ENCODE measurements around the gene FYN. TPM values are rescaled to one million over a fixed set of nuclear protein-coding genes. Genes with fewer than 3 reads are reported as not detected.

The FYN gene
- total and polyA plus RNA-seq, 2 donors: 93.9 to 97.6 TPM

DNA sequence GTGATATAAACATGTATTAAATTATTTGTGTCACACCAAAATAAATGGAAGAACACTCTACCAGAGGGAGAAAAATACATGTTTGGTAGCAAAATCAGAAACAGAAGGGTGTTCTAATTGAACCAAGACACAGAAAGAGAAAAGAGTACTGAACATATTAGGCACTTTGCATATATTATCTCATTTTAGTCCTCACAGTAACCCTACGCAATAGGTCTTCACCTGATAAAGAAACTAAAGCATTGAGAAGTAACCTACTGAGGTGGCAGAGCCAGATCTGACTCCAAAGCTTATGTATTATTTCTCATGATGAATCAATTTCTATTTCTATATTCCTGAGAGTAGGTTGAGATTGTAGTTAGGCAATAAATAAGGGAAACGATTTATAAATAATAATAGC is 77.7 kb downstream of the FYN start:
- Histone ChIP-seq H3K9me3 (ENCODE audit: control insufficient read depth in 2 of 2, insufficient read depth in 1 of 2, low read length in 1 of 2) (no peaks in the 10 kb centered on the region), H3K27me3 (ENCODE audit: control insufficient read depth in 2 of 2, insufficient read depth in 1 of 2, low read length in 1 of 2) (no peaks in the 10 kb centered on the region), H3K36me3 (ENCODE audit: control insufficient read depth in 2 of 2, insufficient read depth in 2 of 2, low read length in 1 of 2) (peaks cover 0 to 5% of the 10 kb centered on the region in 2 donors), H3K4me1 (ENCODE audit: control insufficient read depth in 2 of 2, insufficient read depth in 2 of 2, low read length in 2 of 2) (peaks cover 8 to 10% of the 10 kb centered on the region in 2 donors), H3K4me3 (ENCODE audit: low read length in 2 of 2) (no peak overlapping the region), H3K27ac (ENCODE audit: low read depth in 1 of 2, low read length in 1 of 2) (no peak overlapping the region)
- WGBS: 97% methylated on average over 2 of the region's 2 CpGs
- DNase-seq (ENCODE audit: low read depth in 6 of 9, low spot score in 9 of 9): no peak

DNA sequence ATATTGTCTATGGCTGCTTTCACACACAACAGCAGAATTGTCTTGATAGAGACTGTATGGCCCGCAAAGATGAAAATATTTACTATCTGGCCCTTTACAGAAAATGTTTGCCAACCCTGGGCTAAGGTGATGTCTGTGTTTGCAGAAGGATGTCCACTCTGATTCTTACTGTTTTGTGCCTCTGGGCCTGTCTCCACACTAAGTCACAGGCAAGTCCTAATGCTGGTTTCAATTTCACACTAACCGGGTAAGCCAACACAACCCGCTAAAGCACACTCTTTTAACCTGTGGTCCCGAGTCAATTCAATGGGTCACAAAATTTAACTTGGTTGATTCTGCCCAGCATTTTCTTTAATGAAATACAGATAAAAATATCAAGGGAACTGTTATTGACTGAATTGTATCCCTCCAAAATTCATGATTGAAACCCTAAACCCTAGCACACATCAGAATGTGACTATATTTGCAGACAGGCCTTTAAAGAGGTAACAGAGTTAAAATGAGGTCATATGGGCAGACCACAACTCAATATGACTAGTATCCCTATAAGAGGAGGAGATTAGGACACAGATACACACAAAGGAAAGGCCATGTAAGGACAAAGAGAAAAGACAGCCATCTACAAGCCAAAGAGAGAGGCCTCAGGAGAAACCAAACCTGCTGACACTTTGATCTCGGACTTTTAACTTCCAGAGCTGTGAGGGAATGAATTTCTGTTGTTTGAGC is 78.4 kb downstream of the FYN start:
- H3K4me1 ChIP-seq (ENCODE audit: control insufficient read depth in 2 of 2, insufficient read depth in 2 of 2, low read length in 2 of 2): peaks cover 8 to 10% of the 10 kb centered on the region in 2 donors
- H3K36me3 ChIP-seq (ENCODE audit: control insufficient read depth in 2 of 2, insufficient read depth in 2 of 2, low read length in 1 of 2): peaks cover 0 to 5% of the 10 kb centered on the region in 2 donors
- H3K4me3 ChIP-seq (ENCODE audit: low read length in 2 of 2): no peak overlapping the region
- H3K27me3 ChIP-seq (ENCODE audit: control insufficient read depth in 2 of 2, insufficient read depth in 1 of 2, low read length in 1 of 2): no peaks in the 10 kb centered on the region
- 84% methylated on average over 5 of the region's 5 CpGs for WGBS
- H3K9me3 ChIP-seq (ENCODE audit: control insufficient read depth in 2 of 2, insufficient read depth in 1 of 2, low read length in 1 of 2): no peaks in the 10 kb centered on the region
- DNase-seq (ENCODE audit: low read depth in 6 of 9, low spot score in 9 of 9): no peak
- H3K27ac ChIP-seq (ENCODE audit: low read depth in 1 of 2, low read length in 1 of 2): no peak overlapping the region

DNA sequence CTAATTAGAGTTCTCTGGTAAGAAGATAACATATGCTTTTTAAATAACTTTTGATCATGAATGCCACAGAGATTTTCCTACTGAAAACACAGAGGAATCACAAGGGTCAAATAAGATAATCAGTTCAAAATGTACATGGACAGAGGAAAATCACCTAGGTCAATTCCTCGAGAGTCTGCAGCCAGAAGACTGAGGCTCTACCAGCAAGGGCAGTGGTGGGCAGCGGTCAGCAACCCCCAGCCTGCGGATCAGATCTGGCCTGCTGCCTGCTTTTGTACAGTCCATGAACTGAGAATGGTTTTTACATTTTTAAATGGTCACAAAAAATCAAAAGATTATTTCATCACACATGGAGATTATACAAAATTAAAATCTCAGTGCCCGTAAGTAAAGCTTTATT is 79.0 kb downstream of the FYN start:
- DNase-seq (ENCODE audit: low read depth in 6 of 9, low spot score in 9 of 9): no peak
- peaks cover 8 to 10% of the 10 kb centered on the region in 2 donors for H3K4me1 ChIP-seq (ENCODE audit: control insufficient read depth in 2 of 2, insufficient read depth in 2 of 2, low read length in 2 of 2)
- no peaks in the 10 kb centered on the region for H3K27me3 ChIP-seq (ENCODE audit: control insufficient read depth in 2 of 2, insufficient read depth in 1 of 2, low read length in 1 of 2)
- H3K9me3 ChIP-seq (ENCODE audit: control insufficient read depth in 2 of 2, insufficient read depth in 1 of 2, low read length in 1 of 2): no peaks in the 10 kb centered on the region
- H3K36me3 ChIP-seq (ENCODE audit: control insufficient read depth in 2 of 2, insufficient read depth in 2 of 2, low read length in 1 of 2): peaks cover 0 to 5% of the 10 kb centered on the region in 2 donors
- WGBS: 97% methylated on average over 4 of the region's 4 CpGs
- H3K27ac ChIP-seq (ENCODE audit: low read depth in 1 of 2, low read length in 1 of 2): no peak overlapping the region
- H3K4me3 ChIP-seq (ENCODE audit: low read length in 2 of 2): no peak overlapping the region

DNA sequence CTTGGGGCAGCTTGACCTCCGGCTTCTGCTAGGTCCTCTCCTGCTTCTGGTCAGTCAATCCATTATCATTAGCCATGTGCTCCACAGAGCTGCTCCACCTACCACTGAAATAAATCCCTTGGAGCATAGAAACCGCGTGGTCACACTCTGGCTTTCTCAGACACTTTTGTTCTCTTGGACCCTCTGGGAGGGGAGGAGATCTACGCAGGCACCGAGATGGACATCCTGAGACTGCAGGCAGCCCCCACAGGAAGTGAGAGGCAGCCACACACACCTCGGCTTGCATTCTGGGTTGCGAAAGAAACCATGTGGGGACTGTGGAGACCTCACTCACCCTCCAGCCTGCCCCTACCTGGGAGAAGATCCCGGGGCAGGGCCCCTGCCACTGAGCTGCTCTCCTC is 79.5 kb downstream of the FYN start:
- Histone ChIP-seq H3K4me3 (ENCODE audit: low read length in 2 of 2) (no peak overlapping the region), H3K27me3 (ENCODE audit: control insufficient read depth in 2 of 2, insufficient read depth in 1 of 2, low read length in 1 of 2) (no peaks in the 10 kb centered on the region), H3K36me3 (ENCODE audit: control insufficient read depth in 2 of 2, insufficient read depth in 2 of 2, low read length in 1 of 2) (peaks cover 0 to 5% of the 10 kb centered on the region in 2 donors), H3K9me3 (ENCODE audit: control insufficient read depth in 2 of 2, insufficient read depth in 1 of 2, low read length in 1 of 2) (no peaks in the 10 kb centered on the region), H3K4me1 (ENCODE audit: control insufficient read depth in 2 of 2, insufficient read depth in 2 of 2, low read length in 2 of 2) (peaks cover 8 to 10% of the 10 kb centered on the region in 2 donors), H3K27ac (ENCODE audit: low read depth in 1 of 2, low read length in 1 of 2) (no peak overlapping the region)
- DNase-seq (ENCODE audit: low read depth in 6 of 9, low spot score in 9 of 9): peak in 1 of 9 donors; percentile 47
- WGBS: 54% methylated on average over 8 of the region's 8 CpGs

DNA sequence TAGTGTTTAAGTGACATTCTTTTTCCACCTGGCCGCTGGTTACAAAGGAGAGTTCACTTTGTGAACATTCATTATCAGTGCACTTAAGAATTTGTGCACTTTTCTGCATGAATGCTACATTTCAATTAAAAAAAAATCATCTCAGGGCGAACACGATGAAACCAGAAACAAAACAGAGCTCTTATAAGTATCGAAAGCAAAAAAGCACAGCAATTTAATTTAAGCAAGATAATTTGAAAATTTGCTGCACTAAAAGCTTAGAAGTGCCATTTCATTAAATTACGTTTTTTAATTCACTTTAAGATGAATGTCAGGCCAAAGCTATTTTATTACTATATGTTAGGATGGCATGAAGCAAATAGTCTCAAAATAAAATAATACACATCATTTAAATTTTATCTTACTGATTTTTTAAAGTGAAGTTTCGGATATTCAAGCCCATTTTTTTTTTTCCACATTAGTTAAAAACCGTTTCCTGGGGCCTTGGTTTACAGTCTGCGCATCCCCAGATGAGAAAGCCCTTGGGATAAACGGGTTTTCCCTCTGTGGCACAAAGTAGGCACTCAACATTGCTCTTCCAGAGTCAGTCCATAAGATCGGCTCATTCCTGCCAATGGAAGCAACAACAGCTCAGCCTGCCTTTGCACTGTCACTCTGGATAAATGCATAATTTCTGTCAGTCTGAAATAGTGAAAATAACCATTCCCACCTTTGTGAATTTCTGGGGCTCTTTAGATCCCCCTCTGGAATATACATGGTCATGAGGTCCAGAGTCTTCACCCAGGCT is 80.1 kb downstream of the FYN start:
- H3K36me3 ChIP-seq (ENCODE audit: control insufficient read depth in 2 of 2, insufficient read depth in 2 of 2, low read length in 1 of 2): peaks cover 0 to 5% of the 10 kb centered on the region in 2 donors
- no peak overlapping the region for H3K27ac ChIP-seq (ENCODE audit: low read depth in 1 of 2, low read length in 1 of 2)
- DNase-seq (ENCODE audit: low read depth in 6 of 9, low spot score in 9 of 9): no peak
- H3K4me1 ChIP-seq (ENCODE audit: control insufficient read depth in 2 of 2, insufficient read depth in 2 of 2, low read length in 2 of 2): peaks cover 8 to 10% of the 10 kb centered on the region in 2 donors
- H3K9me3 ChIP-seq (ENCODE audit: control insufficient read depth in 2 of 2, insufficient read depth in 1 of 2, low read length in 1 of 2): no peaks in the 10 kb centered on the region
- no peaks in the 10 kb centered on the region for H3K27me3 ChIP-seq (ENCODE audit: control insufficient read depth in 2 of 2, insufficient read depth in 1 of 2, low read length in 1 of 2)
- no peak overlapping the region for H3K4me3 ChIP-seq (ENCODE audit: low read length in 2 of 2)
- WGBS: 87% methylated on average over 10 of the region's 10 CpGs

DNA sequence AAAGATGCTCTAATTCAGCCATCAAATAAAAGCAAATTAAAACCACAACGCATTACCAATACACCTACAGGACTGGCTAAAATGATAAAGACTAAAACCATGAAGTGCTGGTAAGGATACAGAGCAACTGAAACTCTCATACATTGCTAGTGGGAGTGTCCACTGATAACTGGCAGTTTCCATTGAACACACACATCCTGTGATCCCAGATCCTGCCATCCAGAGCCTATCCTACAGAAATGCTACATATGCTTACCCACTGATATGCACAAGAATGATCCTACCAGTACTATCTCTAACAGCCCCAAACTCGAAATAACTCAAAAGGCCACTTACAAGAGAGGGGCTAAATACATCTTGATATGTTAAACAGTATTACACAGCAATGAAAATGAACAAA is 81.0 kb downstream of the FYN start:
- WGBS: 99% methylated on average over 2 of the region's 2 CpGs
- Histone ChIP-seq H3K4me1 (ENCODE audit: control insufficient read depth in 2 of 2, insufficient read depth in 2 of 2, low read length in 2 of 2) (peaks cover 8 to 10% of the 10 kb centered on the region in 2 donors), H3K27ac (ENCODE audit: low read depth in 1 of 2, low read length in 1 of 2) (no peak overlapping the region), H3K36me3 (ENCODE audit: control insufficient read depth in 2 of 2, insufficient read depth in 2 of 2, low read length in 1 of 2) (peaks cover 3 to 9% of the 10 kb centered on the region in 2 donors), H3K27me3 (ENCODE audit: control insufficient read depth in 2 of 2, insufficient read depth in 1 of 2, low read length in 1 of 2) (no peaks in the 10 kb centered on the region), H3K4me3 (ENCODE audit: low read length in 2 of 2) (no peak overlapping the region), H3K9me3 (ENCODE audit: control insufficient read depth in 2 of 2, insufficient read depth in 1 of 2, low read length in 1 of 2) (no peaks in the 10 kb centered on the region)
- no peak for DNase-seq (ENCODE audit: low read depth in 6 of 9, low spot score in 9 of 9)

DNA sequence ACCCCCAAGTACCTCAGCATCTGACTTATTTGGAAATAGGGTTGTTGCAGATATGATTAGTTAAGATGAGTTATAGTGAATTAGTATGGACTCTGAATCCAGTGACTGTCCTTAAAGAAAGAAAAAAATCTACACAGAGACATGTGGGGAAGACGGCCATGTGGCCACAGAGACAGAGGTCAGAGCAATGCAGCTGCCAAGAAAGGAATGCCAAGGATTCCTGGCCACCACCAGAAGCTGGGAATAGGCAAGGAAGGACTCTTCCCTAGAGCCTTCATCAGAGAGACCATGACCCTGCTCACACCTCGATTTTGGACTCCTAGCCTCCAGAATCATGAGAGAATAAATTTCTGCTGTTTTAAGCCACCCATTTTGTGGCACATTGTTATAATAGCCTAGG is 81.8 kb downstream of the FYN start:
- DNase-seq (ENCODE audit: low read depth in 6 of 9, low spot score in 9 of 9): no peak
- WGBS: 97% methylated on average over 2 of the region's 2 CpGs
- Histone ChIP-seq H3K36me3 (ENCODE audit: control insufficient read depth in 2 of 2, insufficient read depth in 2 of 2, low read length in 1 of 2) (peaks cover 3 to 7% of the 10 kb centered on the region in 2 donors), H3K4me1 (ENCODE audit: control insufficient read depth in 2 of 2, insufficient read depth in 2 of 2, low read length in 2 of 2) (peaks cover 8 to 10% of the 10 kb centered on the region in 2 donors), H3K27me3 (ENCODE audit: control insufficient read depth in 2 of 2, insufficient read depth in 1 of 2, low read length in 1 of 2) (no peaks in the 10 kb centered on the region), H3K27ac (ENCODE audit: low read depth in 1 of 2, low read length in 1 of 2) (no peak overlapping the region), H3K9me3 (ENCODE audit: control insufficient read depth in 2 of 2, insufficient read depth in 1 of 2, low read length in 1 of 2) (no peaks in the 10 kb centered on the region), H3K4me3 (ENCODE audit: low read length in 2 of 2) (no peak overlapping the region)

DNA sequence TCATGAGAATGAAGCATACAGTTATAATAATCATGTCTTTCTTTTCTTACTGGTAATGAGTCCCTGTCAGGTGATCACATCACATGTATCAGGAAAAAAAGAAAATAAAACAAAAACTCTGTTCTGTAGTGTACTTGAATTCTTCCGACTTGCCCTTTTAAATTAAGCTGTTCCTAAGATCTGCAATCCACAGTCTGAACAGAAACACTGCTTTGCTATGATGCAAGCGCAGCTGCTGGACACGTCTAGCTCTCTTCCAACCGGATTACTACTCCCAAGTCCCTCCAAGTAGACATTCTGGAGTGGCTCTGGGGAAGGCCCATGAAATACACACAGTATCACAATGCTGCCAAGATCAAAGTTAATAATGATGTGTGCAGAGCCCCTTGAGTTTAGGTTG is 83.7 kb downstream of the FYN start:
- H3K27me3 ChIP-seq (ENCODE audit: control insufficient read depth in 2 of 2, insufficient read depth in 1 of 2, low read length in 1 of 2): no peaks in the 10 kb centered on the region
- H3K4me3 ChIP-seq (ENCODE audit: low read length in 2 of 2): no peak overlapping the region
- H3K4me1 ChIP-seq (ENCODE audit: control insufficient read depth in 2 of 2, insufficient read depth in 2 of 2, low read length in 2 of 2): peaks cover 7 to 10% of the 10 kb centered on the region in 2 donors
- no peak overlapping the region for H3K27ac ChIP-seq (ENCODE audit: low read depth in 1 of 2, low read length in 1 of 2)
- H3K9me3 ChIP-seq (ENCODE audit: control insufficient read depth in 2 of 2, insufficient read depth in 1 of 2, low read length in 1 of 2): no peaks in the 10 kb centered on the region
- peaks cover 3 to 7% of the 10 kb centered on the region in 2 donors for H3K36me3 ChIP-seq (ENCODE audit: control insufficient read depth in 2 of 2, insufficient read depth in 2 of 2, low read length in 1 of 2)
- DNase-seq (ENCODE audit: low read depth in 6 of 9, low spot score in 9 of 9): no peak
- 94% methylated on average over 4 of the region's 4 CpGs for WGBS
